ENCODE results near the gene DDR2. TPM values are rescaled to one million over a fixed set of nuclear protein-coding genes. Genes with fewer than 3 reads are reported as not detected.

The DDR2 gene
- polyA plus RNA-seq, 1 of the 3 experiments (the other 2 are of a cell fraction), result 34.0 TPM

GRCh38 chr1:162617513-162617912 is 14.8 kb upstream of the DDR2 start:
- Histone ChIP-seq H3K9ac (no peak overlapping the region), H3K27ac (ENCODE audit: low read depth in 2 of 2, low read length in 1 of 2) (no peak overlapping the region), H3K9me3 (peaks cover 25% of the 10 kb centered on the region), H3K9me2 (no peaks in the 10 kb centered on the region), H3K27me3 (ENCODE audit: insufficient read depth) (no peaks in the 10 kb centered on the region), H3F3A (replicated peaks; ENCODE audit: insufficient read depth) (peaks cover 8% of the 10 kb centered on the region), H4K20me1 (ENCODE audit: insufficient read depth) (no peaks in the 10 kb centered on the region), H3K4me2 (no peak overlapping the region), H3K4me1 (ENCODE audit: control insufficient read depth in 1 of 2, insufficient read depth in 2 of 2, low read depth in 1 of 2, low read length in 1 of 2) (peaks cover 2 to 6% of the 10 kb centered on the region in 2 experiments; a peak in 3 of 4 replicates), H3K79me2 (ENCODE audit: insufficient read depth) (no peaks in the 10 kb centered on the region), H3K4me3 (ENCODE audit: low read depth in 2 of 2, low read length in 1 of 2) (no peak overlapping the region), H3K36me3 (replicated peaks in 1 of 2; ENCODE audit: control insufficient read depth in 1 of 2, insufficient read depth in 2 of 2, low read length in 1 of 2) (peaks cover 2 to 34% of the 10 kb centered on the region in 2 experiments), H2AFZ (ENCODE audit: low read depth) (no peak overlapping the region)
- ChIA-PET POLR2A (no interaction called here), CTCF (interaction anchor here (0.6 to 3.3 kb wide), 5 partner anchors 9 to 561 kb away, joined by 3 to 13 read pairs (median 4); no protein-coding TSS in a partner anchor)
- TF ChIP-seq MEF2A (IDR thresholded peaks at IDR 0.05; ENCODE audit: borderline replicate concordance, low read depth), result no peak
- no peak for TF ChIP-seq YY1 (IDR thresholded peaks at IDR 0.05; ENCODE audit: low read depth)
- TF ChIP-seq SIN3A (IDR thresholded peaks at IDR 0.05; ENCODE audit: borderline replicate concordance, low read depth, low read length), result no peak
- no peak for TF ChIP-seq TAF1 (IDR thresholded peaks at IDR 0.05; ENCODE audit: borderline replicate concordance, low read depth, low read length)
- TF ChIP-seq ZBTB33 (IDR thresholded peaks at IDR 0.05; ENCODE audit: borderline replicate concordance, low read depth), result no peak
- no peak for TF ChIP-seq EP300 (IDR thresholded peaks at IDR 0.05; ENCODE audit: borderline replicate concordance in 1 of 2, low read depth in 1 of 2, low read length in 1 of 2)
- no peak for TF ChIP-seq FOSL2 (IDR thresholded peaks at IDR 0.05; ENCODE audit: borderline replicate concordance, low read depth)
- TF ChIP-seq MAX (IDR thresholded peaks at IDR 0.05; ENCODE audit: low read depth), result no peak
- TF ChIP-seq FOXJ3 (CRISPR knock-in tag; IDR thresholded peaks at IDR 0.05), result no peak
- no peak for TF ChIP-seq USF2 (IDR thresholded peaks at IDR 0.05; ENCODE audit: borderline replicate concordance, low read depth, low read length)
- no peak for TF ChIP-seq GATA2 (CRISPR knock-in tag; IDR thresholded peaks at IDR 0.05)
- no peak for TF ChIP-seq RAD21 (IDR thresholded peaks at IDR 0.05; ENCODE audit: low read length)
- TF ChIP-seq RCOR1 (IDR thresholded peaks at IDR 0.05; ENCODE audit: low read length), result no peak
- no peak for TF ChIP-seq TEAD4 (IDR thresholded peaks at IDR 0.05; ENCODE audit: borderline replicate concordance, insufficient read depth)
- 91% methylated on average over 1 of the region's 1 CpG for WGBS (ENCODE audit: low lambda C conversion rate)
- no peak for DNase-seq

- Histone ChIP-seq H3K79me2 (ENCODE audit: insufficient read depth) (no peaks in the 10 kb centered on the region), H4K20me1 (ENCODE audit: insufficient read depth) (no peaks in the 10 kb centered on the region), H3K4me2 (no peak overlapping the region), H3K9me3 (peaks cover 25% of the 10 kb centered on the region), H3K4me1 (ENCODE audit: control insufficient read depth in 1 of 2, insufficient read depth in 2 of 2, low read depth in 1 of 2, low read length in 1 of 2) (no peaks in the 10 kb centered on the region), H3K4me3 (ENCODE audit: low read depth in 2 of 2, low read length in 1 of 2) (no peak overlapping the region), H3K27ac (ENCODE audit: low read depth in 2 of 2, low read length in 1 of 2) (no peak overlapping the region), H3K27me3 (ENCODE audit: insufficient read depth) (no peaks in the 10 kb centered on the region), H3K36me3 (replicated peaks in 1 of 2; ENCODE audit: control insufficient read depth in 1 of 2, insufficient read depth in 2 of 2, low read length in 1 of 2) (peaks cover 2 to 34% of the 10 kb centered on the region in 2 experiments), H2AFZ (ENCODE audit: low read depth) (no peak overlapping the region), H3K9ac (no peak overlapping the region), H3F3A (replicated peaks; ENCODE audit: insufficient read depth) (no peaks in the 10 kb centered on the region), H3K9me2 (no peaks in the 10 kb centered on the region)
- CTCF ChIA-PET, result interaction anchor here (0.6 to 3.6 kb wide), 5 partner anchors 11 to 181 kb away, joined by 3 to 13 read pairs (median 6); partner anchors contain the start of gene DDR2
- DNase-seq, result no peak
- 69% methylated on average over 3 of the region's 3 CpGs for WGBS (ENCODE audit: low lambda C conversion rate)
- POLR2A ChIA-PET, result no interaction called here
- TF ChIP-seq USF2 (IDR thresholded peaks at IDR 0.05; ENCODE audit: borderline replicate concordance, low read depth, low read length) (no peak), ZBTB33 (IDR thresholded peaks at IDR 0.05; ENCODE audit: borderline replicate concordance, low read depth) (no peak), CTCF (IDR thresholded peaks at IDR 0.05) (no peak), TAF1 (IDR thresholded peaks at IDR 0.05; ENCODE audit: borderline replicate concordance, low read depth, low read length) (no peak), YY1 (IDR thresholded peaks at IDR 0.05; ENCODE audit: low read depth) (no peak), IRF3 (IDR thresholded peaks at IDR 0.05; ENCODE audit: low read depth, low read length) (no peak)
These were observed 13.2 kb upstream of the DDR2 start for GRCh38 chr1:162619076-162619475.
